ENCODE data around the gene PCLAF.

GRCh38 chr15:64425221-64425620 is 44.0 kb upstream of the PCLAF start:
- TF ChIP-seq CTCF (IDR thresholded peaks at IDR 0.05) (no peak), POLR2A (IDR thresholded peaks at IDR 0.05) (no peak), EP300 (IDR thresholded peaks at IDR 0.05) (no peak)
